Neural progenitor cell (in vitro differentiated cells): ENCODE data around the gene PKNOX2. TPM values are rescaled to one million over a fixed set of nuclear protein-coding genes. Genes with fewer than 3 reads are reported as not detected.

Source experiments
- DNase-seq: peaks from one replicate; pipeline ENCODE4 v3.0.0-alpha.2; 2016; ENCODE audit warnings: low spot score
- H2AFZ ChIP-seq: fragments of 200-600 bp; sonication (generic); replicated peaks from 2 replicates; pipeline ENCODE4 v1.6.1; 2016; ENCODE audit warnings: antibody characterized with exemption
- H3F3A ChIP-seq: fragments of 200-600 bp; sonication (generic); 2 replicates; pipeline ENCODE4 v1.6.1; 2016; ENCODE audit warnings: antibody characterized with exemption, low read depth
- H3K27ac ChIP-seq: fragments of 200-600 bp; sonication (generic); 2 replicates; pipeline ENCODE4 v1.5.1; 2016; ENCODE audit warnings: mild to moderate bottlenecking
- H3K27me3 ChIP-seq: fragments of 200-600 bp; sonication (generic); 2 replicates; pipeline ENCODE4 v1.6.1; 2016; ENCODE audit warnings: mild to moderate bottlenecking, moderate library complexity
- H3K36me3 ChIP-seq: fragments of 200-600 bp; sonication (generic); 2 replicates; pipeline ENCODE4 v1.5.1; 2016
- H3K4me1 ChIP-seq: fragments of 200-600 bp; sonication (generic); 2 replicates; pipeline ENCODE4 v1.6.1; 2016; ENCODE audit warnings: mixed run types
- H3K4me2 ChIP-seq: fragments of 200-600 bp; sonication (generic); 2 replicates; pipeline ENCODE4 v1.6.1; 2016
- H3K4me3 ChIP-seq: fragments of 200-600 bp; sonication (generic); 2 replicates; pipeline ENCODE4 v1.5.1; 2016
- H3K79me2 ChIP-seq: fragments of 200-600 bp; sonication (generic); 2 replicates; pipeline ENCODE4 v1.6.1; 2016; ENCODE audit warnings: low read depth
- H3K9ac ChIP-seq: fragments of 200-600 bp; sonication (generic); 2 replicates; pipeline ENCODE4 v1.6.1; 2016
- H3K9me3 ChIP-seq: fragments of 200-600 bp; sonication (generic); 2 replicates; pipeline ENCODE4 v1.5.1; 2016; ENCODE audit warnings: low read depth
- H4K20me1 ChIP-seq: fragments of 200-600 bp; sonication (generic); 2 replicates; pipeline ENCODE4 v1.6.1; 2016; ENCODE audit warnings: low read depth
- H3K27ac Mint-ChIP-seq: 3 replicates; pipeline ENCODE4 v1.8.0; 2021; ENCODE audit warnings: mixed read lengths
- H3K27me3 Mint-ChIP-seq: 2 replicates; pipeline ENCODE4 v1.8.0; 2022; ENCODE audit warnings: low read depth, mild to moderate bottlenecking, inconsistent platforms, moderate library complexity, mixed read lengths; ENCODE audit not compliant: insufficient read depth
- H3K36me3 Mint-ChIP-seq: 3 replicates; pipeline ENCODE4 v1.8.0; 2021; ENCODE audit warnings: mixed read lengths
- H3K4me1 Mint-ChIP-seq: 3 replicates; pipeline ENCODE4 v1.8.0; 2021; ENCODE audit warnings: mixed read lengths
- H3K4me3 Mint-ChIP-seq: 3 replicates; pipeline ENCODE4 v1.8.0; 2021; ENCODE audit warnings: mild to moderate bottlenecking, moderate library complexity, mixed read lengths
- H3K9me3 Mint-ChIP-seq: 3 replicates; pipeline ENCODE4 v1.8.0; 2020; ENCODE audit warnings: mixed read lengths
- CTCF ChIP-seq: fragments of 200-600 bp; sonication (generic); IDR thresholded peaks from 2 replicates; pipeline ENCODE4 v1.5.1; 2017; ENCODE audit warnings: antibody characterized with exemption, mild to moderate bottlenecking
- EZH2 ChIP-seq: fragments of 200-600 bp; sonication (generic); IDR thresholded peaks from 2 replicates; pipeline ENCODE4 v1.6.1; 2017; ENCODE audit warnings: antibody characterized with exemption, mild to moderate bottlenecking, moderate library complexity
- EZH2phosphoT487 ChIP-seq: fragments of 200-600 bp; sonication (generic); IDR thresholded peaks from 2 replicates; pipeline ENCODE4 v1.6.1; 2017; ENCODE audit warnings: antibody characterized with exemption
- total RNA-seq: library from RNA; depleted of rRNA; stranded (reverse); fragments of >200 nt; gene quantifications from 2 replicates; pipeline ENCODE4 v1.2.3, GENCODE V29; 2015; ENCODE audit warnings: low replicate concordance

The PKNOX2 gene
- total RNA-seq, 1 donor from 2014 or later: 4.3 TPM

DNA sequence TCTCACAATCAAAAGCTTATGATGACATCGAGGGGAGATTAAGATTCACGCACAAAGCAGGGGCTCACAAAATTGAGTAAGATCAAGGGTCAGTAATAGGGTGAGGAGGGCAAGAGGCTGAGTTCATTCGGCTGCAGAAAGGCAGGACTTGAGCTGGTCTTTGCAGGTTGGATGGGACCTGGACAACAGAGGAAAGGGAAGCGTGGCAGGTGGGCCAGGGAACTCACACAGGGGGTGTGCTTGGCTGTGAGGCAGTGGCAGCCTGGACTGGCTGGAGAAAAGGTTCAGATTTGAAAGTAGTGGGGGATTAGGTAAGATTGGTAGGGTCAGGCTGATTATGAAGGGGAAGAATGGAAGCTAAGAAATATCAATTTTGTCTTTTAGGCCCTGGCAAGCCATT lies 161.6 kb downstream of the PKNOX2 start:
- H3K9ac ChIP-seq: no peak overlapping the region
- H3K27ac ChIP-seq: no peak overlapping the region
- Mint-ChIP-seq H3K27ac (no peak overlapping the region), H3K4me1 (peaks cover 47% of the 10 kb centered on the region), H3K36me3 (peaks cover 9% of the 10 kb centered on the region), H3K27me3 (peaks cover 2% of the 10 kb centered on the region), H3K4me3 (no peak overlapping the region), H3K9me3 (no peaks in the 10 kb centered on the region)
- H3F3A ChIP-seq: no peaks in the 10 kb centered on the region
- no peak for DNase-seq
- H3K36me3 ChIP-seq: no peaks in the 10 kb centered on the region
- no peaks in the 10 kb centered on the region for H3K27me3 ChIP-seq
- H3K4me2 ChIP-seq: no peak overlapping the region
- H3K4me3 ChIP-seq: no peak overlapping the region
- TF ChIP-seq EZH2phosphoT487 (no peak), CTCF (no peak), EZH2 (no peak)
- H3K79me2 ChIP-seq: no peaks in the 10 kb centered on the region
- no peaks in the 10 kb centered on the region for H3K9me3 ChIP-seq
- no peak overlapping the region for H2AFZ ChIP-seq
- H3K4me1 ChIP-seq: peaks cover 21% of the 10 kb centered on the region
- no peaks in the 10 kb centered on the region for H4K20me1 ChIP-seq

DNA sequence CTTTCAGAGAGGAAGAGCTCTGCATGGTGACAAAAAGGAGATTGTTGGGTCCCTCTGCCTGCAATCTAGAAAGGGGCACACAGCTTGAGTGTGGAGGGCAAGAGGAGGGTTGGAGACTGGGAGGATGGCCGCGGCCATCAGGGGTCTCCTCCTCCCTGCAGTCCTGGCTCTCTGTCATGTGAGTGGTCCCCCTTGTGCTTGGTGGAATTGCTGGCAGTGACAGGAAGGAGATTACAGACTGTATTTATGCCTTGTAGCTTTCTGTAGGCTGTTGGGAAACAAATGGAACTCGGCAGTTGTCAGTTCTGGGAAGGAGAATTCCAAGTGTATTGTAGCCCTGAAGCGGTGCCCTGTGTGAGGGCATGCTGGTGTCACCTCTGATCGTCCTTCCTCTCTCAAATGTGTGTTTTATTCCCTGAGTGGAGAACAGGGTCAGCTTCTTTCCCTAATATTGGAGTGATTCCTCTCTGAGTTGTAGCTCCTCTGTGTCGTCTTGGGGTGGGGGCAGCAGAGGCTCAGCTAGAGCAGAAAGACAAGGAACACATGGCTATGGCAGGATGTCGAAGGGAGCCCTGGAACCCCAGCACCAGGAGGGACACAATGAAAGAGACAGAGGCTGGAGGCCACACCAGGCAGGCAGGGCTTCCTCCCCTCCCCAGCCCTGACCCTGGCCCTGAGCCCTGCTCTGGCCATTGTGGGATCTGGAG lies 163.1 kb downstream of the PKNOX2 start:
- Histone ChIP-seq H3K36me3 (no peaks in the 10 kb centered on the region), H3K27ac (no peak overlapping the region), H3F3A (no peaks in the 10 kb centered on the region), H4K20me1 (no peaks in the 10 kb centered on the region), H2AFZ (no peak overlapping the region), H3K9me3 (no peaks in the 10 kb centered on the region), H3K4me2 (no peak overlapping the region), H3K9ac (no peak overlapping the region), H3K79me2 (no peaks in the 10 kb centered on the region), H3K27me3 (no peaks in the 10 kb centered on the region), H3K4me1 (peaks cover 27% of the 10 kb centered on the region), H3K4me3 (no peak overlapping the region)
- Mint-ChIP-seq H3K9me3 (no peaks in the 10 kb centered on the region), H3K4me3 (no peak overlapping the region), H3K4me1 (peaks cover 59% of the 10 kb centered on the region), H3K27me3 (peaks cover 3% of the 10 kb centered on the region), H3K27ac (peak overlapping the region; percentile 55), H3K36me3 (peaks cover 9% of the 10 kb centered on the region)
- no peak for TF ChIP-seq EZH2
- TF ChIP-seq CTCF: no peak
- no peak for TF ChIP-seq EZH2phosphoT487
- DNase-seq: no peak

- no peak overlapping the region for H3K4me2 ChIP-seq
- H3K4me1 Mint-ChIP-seq: peaks cover 59% of the 10 kb centered on the region
Measured at GRCh38 chr11:125328225-125328580, 163.7 kb downstream of the PKNOX2 start.

More at GRCh38 chr11:125328225-125328580, 163.7 kb downstream of the PKNOX2 start:
- Histone ChIP-seq H3F3A (no peaks in the 10 kb centered on the region), H3K27ac (no peak overlapping the region), H3K4me1 (peaks cover 27% of the 10 kb centered on the region), H3K27me3 (no peaks in the 10 kb centered on the region), H3K36me3 (no peaks in the 10 kb centered on the region), H4K20me1 (no peaks in the 10 kb centered on the region), H3K9ac (no peak overlapping the region), H3K79me2 (no peaks in the 10 kb centered on the region), H3K9me3 (no peaks in the 10 kb centered on the region), H3K4me3 (no peak overlapping the region), H2AFZ (no peak overlapping the region)
- Mint-ChIP-seq H3K27me3 (peaks cover 3% of the 10 kb centered on the region), H3K36me3 (peaks cover 12% of the 10 kb centered on the region), H3K27ac (peak overlapping the region; percentile 55), H3K9me3 (no peaks in the 10 kb centered on the region), H3K4me3 (no peak overlapping the region)
- TF ChIP-seq EZH2: no peak
- no peak for TF ChIP-seq EZH2phosphoT487
- no peak for TF ChIP-seq CTCF
- no peak for DNase-seq
